ENCODE data around the gene GALNT14. TPM values are rescaled to one million over a fixed set of nuclear protein-coding genes. Genes with fewer than 3 reads are reported as not detected.

The GALNT14 gene
- total and polyA plus RNA-seq, 2 donors (not counting 1 experiment from before 2014, with no cell fraction given), result 3.1 to 6.2 TPM

DNA sequence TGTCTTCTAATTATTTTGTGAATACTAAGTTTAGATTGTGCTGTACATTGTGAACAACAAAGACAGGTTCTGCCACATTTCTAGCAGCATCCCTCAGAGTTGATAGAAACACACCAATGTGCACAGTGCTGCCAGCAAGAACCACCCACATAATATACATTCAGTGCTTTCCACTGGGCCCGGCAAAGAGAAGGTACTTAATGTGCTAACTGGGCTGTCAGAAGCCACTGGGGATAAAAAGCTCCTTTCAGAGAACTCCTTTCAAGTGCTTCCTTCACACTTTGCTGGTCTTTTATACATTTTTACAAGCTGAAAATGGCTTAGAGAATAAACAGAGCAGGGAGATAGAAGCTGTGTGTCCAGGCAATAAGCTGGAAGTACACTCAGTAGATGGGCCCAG is 273.0 kb downstream of the GALNT14 start:
- H3K9me3 ChIP-seq (ENCODE audit: control extremely low read depth in 1 of 3, control insufficient read depth in 2 of 3, insufficient read depth in 1 of 3, low read length in 2 of 3), result no peaks in the 10 kb centered on the region
- H3K36me3 ChIP-seq (replicated peaks in 1 of 2; ENCODE audit: control extremely low read depth in 1 of 2, control insufficient read depth in 1 of 2, extremely low read depth in 1 of 2, insufficient read depth in 2 of 2, low read length in 1 of 2), result no peaks in the 10 kb centered on the region
- no peaks in the 10 kb centered on the region for H3K27me3 ChIP-seq (replicated peaks in 1 of 4; ENCODE audit: control extremely low read depth in 1 of 4, control insufficient read depth in 3 of 4, insufficient read depth in 4 of 4, low read length in 3 of 4)
- no peak overlapping the region for H3K9ac ChIP-seq (ENCODE audit: low read length)
- Mint-ChIP-seq H3K4me3 (no peak overlapping the region), H3K27ac (no peak overlapping the region), H3K27me3 (peaks cover 21% of the 10 kb centered on the region), H3K9me3 (ENCODE audit: insufficient read depth) (no peaks in the 10 kb centered on the region), H3K4me1 (peaks cover 22% of the 10 kb centered on the region)
- no peak overlapping the region for H3K4me2 ChIP-seq (replicated peaks; ENCODE audit: low read depth, low read length, poor library complexity, severe bottlenecking)
- ChIA-PET CTCF (interaction anchor here (2.8 to 7.8 kb wide), 2 partner anchors 305 to 468 kb away, joined by 9 to 157 read pairs; no protein-coding TSS in a partner anchor), POLR2A (no interaction called here)
- H4K20me1 ChIP-seq (ENCODE audit: control insufficient read depth, insufficient read depth, low read length, poor library complexity, severe bottlenecking), result no peaks in the 10 kb centered on the region
- no CpG with 5 or more reads among the region's 1 CpG for WGBS (ENCODE audit: insufficient coverage)
- TF ChIP-seq, protein P1, sequence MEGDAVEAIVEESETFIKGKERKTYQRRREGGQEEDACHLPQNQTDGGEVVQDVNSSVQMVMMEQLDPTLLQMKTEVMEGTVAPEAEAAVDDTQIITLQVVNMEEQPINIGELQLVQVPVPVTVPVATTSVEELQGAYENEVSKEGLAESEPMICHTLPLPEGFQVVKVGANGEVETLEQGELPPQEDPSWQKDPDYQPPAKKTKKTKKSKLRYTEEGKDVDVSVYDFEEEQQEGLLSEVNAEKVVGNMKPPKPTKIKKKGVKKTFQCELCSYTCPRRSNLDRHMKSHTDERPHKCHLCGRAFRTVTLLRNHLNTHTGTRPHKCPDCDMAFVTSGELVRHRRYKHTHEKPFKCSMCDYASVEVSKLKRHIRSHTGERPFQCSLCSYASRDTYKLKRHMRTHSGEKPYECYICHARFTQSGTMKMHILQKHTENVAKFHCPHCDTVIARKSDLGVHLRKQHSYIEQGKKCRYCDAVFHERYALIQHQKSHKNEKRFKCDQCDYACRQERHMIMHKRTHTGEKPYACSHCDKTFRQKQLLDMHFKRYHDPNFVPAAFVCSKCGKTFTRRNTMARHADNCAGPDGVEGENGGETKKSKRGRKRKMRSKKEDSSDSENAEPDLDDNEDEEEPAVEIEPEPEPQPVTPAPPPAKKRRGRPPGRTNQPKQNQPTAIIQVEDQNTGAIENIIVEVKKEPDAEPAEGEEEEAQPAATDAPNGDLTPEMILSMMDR (IDR thresholded peaks at IDR 0.05), result no peak
- no peak for TF ChIP-seq EZH2 (IDR thresholded peaks at IDR 0.05; ENCODE audit: borderline replicate concordance, insufficient read depth, low read depth, low read length, poor library complexity, severe bottlenecking)
- intact Hi-C loops (cut with micrococcal nuclease), result no loop called here
- ATAC-seq (ENCODE audit: low read depth) (no peak), DNase-seq (no peak)
- H3K79me2 ChIP-seq (ENCODE audit: control insufficient read depth, insufficient read depth, low read length), result no peaks in the 10 kb centered on the region
- H3K4me3 ChIP-seq (ENCODE audit: control extremely low read depth in 1 of 5, extremely low read depth in 1 of 5, insufficient read depth in 1 of 5, low read depth in 2 of 5, low read length in 4 of 5), result no peak overlapping the region
- H2AFZ ChIP-seq (ENCODE audit: insufficient read depth, low read depth, low read length, poor library complexity, severe bottlenecking), result no peak overlapping the region
- H3K4me1 ChIP-seq (ENCODE audit: control insufficient read depth in 2 of 2, insufficient read depth in 2 of 2, low read length in 2 of 2), result peaks cover 22 to 24% of the 10 kb centered on the region in 2 donors
- H3K27ac ChIP-seq (ENCODE audit: low read length in 2 of 2), result no peak overlapping the region

DNA sequence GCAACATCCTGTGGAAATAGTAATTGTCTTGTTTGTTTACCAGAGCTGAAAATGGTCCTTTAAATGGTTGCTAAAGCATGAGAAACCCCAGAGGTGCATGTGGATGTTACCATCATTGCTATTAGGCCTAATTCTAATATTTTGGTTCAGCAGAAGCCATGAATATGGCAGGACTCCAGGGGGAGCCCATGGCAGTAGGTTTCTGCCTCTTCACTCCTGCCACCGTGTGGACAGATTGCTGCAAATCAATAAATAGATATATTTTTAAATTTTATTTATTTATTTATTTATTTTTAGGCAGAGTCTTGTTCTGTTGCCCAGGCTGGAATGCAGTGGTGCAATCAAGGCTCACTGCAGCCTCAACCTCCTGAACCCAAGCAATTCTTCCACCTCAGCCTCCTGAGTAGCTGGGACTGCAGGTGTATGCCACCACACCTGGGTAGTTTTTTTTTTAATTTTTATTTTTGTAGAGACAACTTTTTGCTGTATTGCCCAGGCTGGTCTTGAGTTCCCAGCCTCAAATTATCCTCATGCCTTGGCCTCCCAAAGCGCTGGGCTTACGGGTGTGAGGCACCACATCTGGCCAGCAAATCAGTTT is 276.1 kb downstream of the GALNT14 start:
- Histone ChIP-seq H3K79me2 (ENCODE audit: control insufficient read depth, insufficient read depth, low read length) (no peaks in the 10 kb centered on the region), H3K4me2 (replicated peaks; ENCODE audit: low read depth, low read length, poor library complexity, severe bottlenecking) (no peak overlapping the region), H3K36me3 (replicated peaks in 1 of 2; ENCODE audit: control extremely low read depth in 1 of 2, control insufficient read depth in 1 of 2, extremely low read depth in 1 of 2, insufficient read depth in 2 of 2, low read length in 1 of 2) (no peaks in the 10 kb centered on the region), H2AFZ (ENCODE audit: insufficient read depth, low read depth, low read length, poor library complexity, severe bottlenecking) (no peak overlapping the region), H3K4me1 (ENCODE audit: control insufficient read depth in 2 of 2, insufficient read depth in 2 of 2, low read length in 2 of 2) (peaks cover 16% of the 10 kb centered on the region in 2 donors), H3K27ac (ENCODE audit: low read length in 2 of 2) (no peak overlapping the region), H3K27me3 (replicated peaks in 1 of 4; ENCODE audit: control extremely low read depth in 1 of 4, control insufficient read depth in 3 of 4, insufficient read depth in 4 of 4, low read length in 3 of 4) (no peaks in the 10 kb centered on the region), H3K9me3 (ENCODE audit: control extremely low read depth in 1 of 3, control insufficient read depth in 2 of 3, insufficient read depth in 1 of 3, low read length in 2 of 3) (no peaks in the 10 kb centered on the region), H4K20me1 (ENCODE audit: control insufficient read depth, insufficient read depth, low read length, poor library complexity, severe bottlenecking) (no peaks in the 10 kb centered on the region), H3K4me3 (ENCODE audit: control extremely low read depth in 1 of 5, extremely low read depth in 1 of 5, insufficient read depth in 1 of 5, low read depth in 2 of 5, low read length in 4 of 5) (no peak overlapping the region), H3K9ac (ENCODE audit: low read length) (no peak overlapping the region)
- ChIA-PET POLR2A (no interaction called here), CTCF (interaction anchor here (0.7 to 7.8 kb wide), 18 partner anchors 8 to 697 kb away, joined by 3 to 157 read pairs (median 4); no protein-coding TSS in a partner anchor)
- DNase-seq (peak; percentile 65), ATAC-seq (ENCODE audit: low read depth) (peak; percentile 60)
- Mint-ChIP-seq H3K4me1 (peaks cover 17% of the 10 kb centered on the region), H3K27ac (no peak overlapping the region), H3K9me3 (ENCODE audit: insufficient read depth) (no peaks in the 10 kb centered on the region), H3K27me3 (peaks cover 9% of the 10 kb centered on the region), H3K4me3 (no peak overlapping the region)
- intact Hi-C loops (cut with micrococcal nuclease), result loop anchor here (1.0 kb wide), 2 partner anchors 308 to 471 kb away; no protein-coding TSS in a partner anchor
- no CpG with 5 or more reads among the region's 3 CpGs for WGBS (ENCODE audit: insufficient coverage)
- TF ChIP-seq, protein P1 (IDR thresholded peaks at IDR 0.05), result peak; percentile 86
- no peak for TF ChIP-seq EZH2 (IDR thresholded peaks at IDR 0.05; ENCODE audit: borderline replicate concordance, insufficient read depth, low read depth, low read length, poor library complexity, severe bottlenecking)

Measured in B cell (primary cell).